GM21737 (cell line): ENCODE results near the gene THEM4.

Experiments used
- ATAC-seq: cut with Tn5 transposase; IDR thresholded peaks from one replicate; pipeline ENCODE4 v1.9.1; 2021; ENCODE audit warnings: mild to moderate bottlenecking, moderate library complexity; ENCODE audit not compliant: unreplicated experiment

The THEM4 gene

DNA sequence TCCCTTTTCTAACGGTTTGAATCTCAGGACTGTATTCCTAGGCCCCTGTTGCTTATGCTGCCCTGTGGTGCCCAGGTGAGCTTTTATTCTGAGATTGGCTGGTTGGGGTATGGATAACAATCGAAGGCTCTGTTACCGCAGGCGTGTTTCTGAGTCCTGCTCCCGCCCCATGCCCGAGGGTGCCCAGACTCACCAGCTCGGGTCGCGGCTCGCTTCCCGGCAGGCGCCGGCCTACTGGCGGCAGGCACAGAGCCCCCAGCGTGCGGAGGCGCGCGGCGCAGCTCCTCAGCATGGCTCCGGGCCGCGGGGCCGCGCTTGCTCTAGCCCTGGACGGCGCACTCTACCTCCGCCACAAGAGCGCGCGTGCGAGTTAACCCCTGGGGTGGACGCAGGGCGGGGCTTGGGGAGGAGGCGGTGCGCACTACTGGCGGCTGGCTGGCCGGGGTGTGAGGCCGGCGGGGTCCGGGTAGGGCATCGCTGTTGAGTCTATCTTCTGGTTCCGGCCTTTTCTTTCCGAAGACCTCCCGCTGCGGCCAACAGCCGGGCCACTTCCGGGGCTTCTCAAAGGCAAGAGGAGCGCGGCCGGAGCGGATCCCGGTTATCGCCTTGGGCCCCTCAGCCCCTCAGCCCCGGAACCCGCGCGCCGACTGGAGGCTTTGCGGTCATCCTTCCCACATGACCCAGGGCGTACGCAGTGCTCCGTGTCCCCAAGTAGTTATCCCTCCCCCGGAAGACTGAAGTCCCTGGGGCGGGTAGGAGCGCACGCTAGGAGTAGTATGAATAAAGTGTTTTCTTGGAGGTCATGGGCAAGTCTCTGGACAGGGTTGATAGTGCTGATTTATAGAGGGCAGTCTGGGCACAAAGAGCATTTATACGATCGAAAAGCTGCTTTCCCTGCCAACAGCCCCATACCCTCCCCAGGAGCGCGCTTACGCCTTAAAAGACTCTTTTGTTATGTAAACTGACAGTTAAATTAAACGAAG is at the start of gene THEM4:
Gene THEM4 (minus strand): TSS at position 345 of the 983 bp plus-strand sequence. CDS start 53 bp downstream, at position 292.
- peak; percentile 94 for ATAC-seq

DNA sequence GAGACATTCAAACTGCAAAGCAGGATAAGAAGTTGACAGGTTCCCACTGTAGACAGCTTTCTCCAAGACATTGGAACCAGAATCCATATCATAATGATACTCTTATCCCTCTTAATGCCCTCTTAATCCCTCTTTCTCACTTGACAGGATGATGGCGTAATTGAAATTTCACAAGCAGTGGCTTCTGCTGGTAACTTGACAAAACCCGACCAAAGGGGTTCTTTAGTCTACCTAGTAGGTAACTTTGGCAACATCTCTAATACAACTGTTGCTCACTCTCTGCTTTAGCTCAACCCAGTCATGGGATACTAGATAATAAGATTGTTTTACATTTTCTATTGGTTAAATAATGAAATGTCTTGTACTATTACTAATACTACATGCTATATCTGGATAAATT is 49.6 kb upstream of the THEM4 start:
- ATAC-seq, result no peak

DNA sequence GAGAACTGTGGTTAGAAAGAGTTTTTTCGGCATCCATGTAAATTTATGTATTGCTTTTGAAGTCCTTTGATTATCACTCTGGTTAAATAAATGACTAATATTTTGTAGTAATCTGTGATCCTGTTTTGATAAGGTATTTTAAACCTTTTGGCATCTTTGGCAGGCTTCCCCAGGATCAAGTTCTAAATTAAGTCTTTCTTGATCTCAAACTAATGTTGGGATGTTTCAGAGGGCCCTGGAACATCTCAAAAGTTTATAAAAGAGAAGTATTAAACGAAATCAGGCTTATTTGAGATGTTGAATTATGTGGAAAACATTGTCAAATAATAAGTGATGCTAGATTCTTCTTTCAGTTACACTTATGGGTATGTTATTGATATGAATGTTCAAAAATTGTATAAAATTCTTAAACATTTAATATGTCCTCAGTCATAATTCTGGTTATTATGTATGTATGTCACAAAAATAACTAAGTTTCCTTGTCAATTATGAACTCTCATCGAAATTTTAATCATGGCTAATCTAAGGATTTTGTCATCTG is 47.7 kb upstream of the THEM4 start:
- no peak for ATAC-seq

DNA sequence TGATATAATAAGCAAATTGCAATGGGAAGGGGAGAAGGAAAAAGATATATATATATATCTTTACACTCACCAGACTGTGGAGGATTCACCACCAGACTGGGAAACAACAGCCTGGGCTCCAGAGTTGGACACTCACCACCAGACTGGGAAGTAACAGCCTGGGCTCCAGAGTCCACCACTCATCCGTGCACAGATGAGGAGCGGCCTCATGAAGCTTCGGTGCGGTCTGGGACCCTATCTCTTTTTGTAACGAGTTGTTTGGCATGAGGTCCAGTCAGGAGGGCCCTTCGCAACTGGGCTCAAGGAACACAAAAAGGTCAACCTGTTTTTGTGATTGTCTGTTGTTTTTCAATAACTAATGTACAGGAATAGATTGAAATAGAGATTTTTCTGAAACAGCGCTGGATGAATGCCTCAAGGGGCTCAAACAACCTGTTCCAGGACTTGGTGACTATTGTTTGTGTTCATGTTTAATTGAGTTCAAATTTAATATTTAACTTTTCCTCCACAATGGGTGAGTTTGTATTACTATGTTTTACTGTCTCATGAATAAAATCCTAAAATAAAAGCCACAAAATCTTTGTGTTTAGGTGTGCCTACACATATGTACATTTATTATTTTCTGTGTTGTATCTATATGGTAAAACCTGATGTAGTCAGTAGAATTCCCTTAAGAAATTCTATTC is 44.2 kb upstream of the THEM4 start:
- ATAC-seq, result no peak

DNA sequence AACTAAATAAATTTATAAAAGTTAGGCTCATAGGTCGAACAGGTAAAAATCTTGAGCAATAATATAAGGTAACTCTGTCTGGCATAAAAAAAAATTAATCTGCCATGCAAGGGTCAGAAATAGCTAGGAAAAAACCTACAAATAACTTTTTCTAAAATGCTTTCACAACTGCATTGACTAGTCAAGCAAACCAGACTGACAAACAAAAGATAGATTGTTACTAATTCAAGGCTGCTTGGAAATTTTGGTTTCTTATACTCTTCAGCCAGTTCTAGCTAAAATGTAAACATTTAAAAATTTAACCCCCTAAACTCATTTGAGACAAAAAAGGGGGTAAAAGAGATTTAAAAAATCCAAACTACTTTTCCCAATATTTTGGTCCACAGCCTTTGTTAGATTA is 43.5 kb upstream of the THEM4 start:
- ATAC-seq, result no peak

DNA sequence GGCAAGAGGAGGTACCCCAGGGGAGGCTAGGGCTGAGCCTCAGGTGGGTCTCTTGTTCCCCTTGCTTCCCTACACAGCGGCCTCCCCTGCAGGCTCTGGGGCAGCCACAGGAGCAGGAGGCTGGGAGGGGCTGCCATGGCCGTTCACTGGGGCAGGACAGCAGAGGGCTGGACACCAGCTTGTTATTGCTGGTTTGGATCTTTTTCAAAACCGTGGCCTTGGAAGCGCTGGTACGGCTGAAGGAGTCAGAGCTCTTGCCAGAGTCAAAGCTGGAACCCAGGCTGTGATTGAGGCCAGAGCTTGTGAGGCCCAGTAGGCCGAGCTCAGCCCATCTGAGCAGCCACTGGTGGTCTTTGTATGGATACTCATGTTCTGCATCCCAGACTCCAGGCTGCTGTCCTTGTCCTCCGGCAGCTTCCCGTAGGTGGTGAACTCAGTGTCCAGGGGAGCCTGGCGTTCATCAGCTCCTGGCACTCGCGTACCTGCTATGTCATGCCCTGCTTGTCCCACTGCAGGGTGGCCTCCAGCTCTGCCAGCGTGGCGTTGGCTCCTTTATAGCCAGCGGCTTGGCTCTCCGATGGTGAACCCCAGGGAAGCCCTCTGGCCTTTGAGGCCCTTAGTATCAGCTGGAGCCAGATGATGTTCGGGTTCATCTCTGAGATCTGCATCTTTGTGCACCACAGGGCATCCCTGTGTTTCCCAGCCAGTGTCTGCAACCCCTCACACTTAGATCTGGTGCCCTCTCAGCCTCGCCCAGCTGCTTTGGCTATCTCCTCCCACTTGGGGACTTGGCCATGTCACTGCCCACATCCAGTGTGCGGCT is 40.3 kb upstream of the THEM4 start:
- ATAC-seq, result no peak

DNA sequence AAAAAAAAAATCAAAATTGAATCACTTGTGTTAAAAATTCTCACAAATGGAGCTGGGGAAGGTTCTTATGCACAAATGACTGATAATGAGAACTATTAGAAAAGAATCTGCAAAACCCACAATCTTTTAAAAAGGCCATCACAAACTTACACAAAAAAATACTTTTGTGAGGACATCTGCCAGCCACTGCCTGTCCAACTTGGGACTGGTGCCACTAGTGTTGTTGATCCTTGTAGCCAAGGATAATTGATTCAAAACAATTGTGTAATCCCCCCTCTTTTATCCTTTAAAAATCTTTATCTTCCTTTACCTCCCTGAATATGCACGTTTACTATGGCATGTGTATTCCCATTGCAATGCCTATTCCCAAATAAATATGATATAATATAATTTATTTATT is 39.2 kb upstream of the THEM4 start:
- ATAC-seq, result no peak

DNA sequence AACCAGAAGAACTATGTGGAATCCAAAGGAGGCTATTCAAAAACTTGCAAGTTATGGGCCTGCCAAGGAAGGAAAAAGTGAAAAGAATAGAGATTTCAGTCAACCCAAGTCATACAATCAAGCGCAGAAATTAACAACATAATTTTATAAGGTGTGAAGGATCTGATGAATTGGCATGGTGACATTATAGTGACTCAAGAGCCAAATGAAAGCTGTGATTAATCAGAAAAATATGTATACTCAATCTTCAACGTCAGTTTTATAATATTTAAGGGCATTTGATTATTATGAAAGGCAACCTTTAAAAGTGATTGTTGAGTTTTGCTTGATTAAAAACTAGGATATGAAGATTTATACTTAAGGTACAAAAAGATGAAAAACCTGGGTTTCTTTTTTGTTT is 37.8 kb upstream of the THEM4 start:
- no peak for ATAC-seq

DNA sequence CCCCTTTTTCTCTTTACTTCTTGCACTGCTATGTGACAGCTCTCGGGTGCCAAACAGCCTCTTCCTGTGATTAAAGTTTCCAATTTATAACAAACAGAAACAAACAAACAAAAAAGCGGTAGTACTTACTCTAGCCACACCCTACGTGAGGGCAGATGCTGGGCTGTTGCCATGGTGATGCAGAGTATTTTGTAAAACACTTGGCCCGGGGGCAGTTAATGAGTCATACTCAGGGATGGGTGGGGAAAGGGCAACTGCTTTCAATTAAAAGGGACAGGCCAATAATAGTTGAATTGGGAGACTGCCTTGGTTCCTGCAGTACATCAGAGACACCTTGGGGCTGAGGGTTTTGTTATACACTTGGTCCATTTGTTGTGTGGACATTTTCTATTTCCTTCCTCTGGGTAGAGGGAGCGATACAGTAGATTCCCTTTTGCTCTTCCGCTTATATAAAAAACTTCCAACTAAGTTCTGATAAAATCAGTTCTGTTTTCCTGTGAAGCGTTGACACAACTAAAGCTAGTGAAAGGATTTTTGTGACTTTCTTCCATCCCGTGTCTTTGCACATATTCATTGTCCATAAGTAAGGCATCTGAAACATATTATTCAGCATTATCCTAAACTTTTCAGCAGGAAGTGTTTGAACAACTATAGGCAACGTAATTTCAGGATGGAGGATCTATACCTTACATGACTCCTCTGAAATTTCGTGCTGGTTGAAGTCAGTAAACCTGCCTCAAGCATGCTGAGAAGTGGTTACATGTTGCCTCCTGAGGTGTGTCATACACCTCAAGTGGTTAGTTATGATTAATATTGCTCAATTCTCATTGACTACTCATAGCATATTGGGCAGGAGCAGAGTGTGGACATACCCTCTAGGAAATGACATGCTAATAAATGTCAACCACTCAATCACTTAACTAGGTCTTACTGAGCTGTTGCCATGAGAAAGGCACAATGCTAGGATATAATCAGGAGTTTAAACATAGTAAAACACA is 36.7 kb upstream of the THEM4 start:
- no peak for ATAC-seq

DNA sequence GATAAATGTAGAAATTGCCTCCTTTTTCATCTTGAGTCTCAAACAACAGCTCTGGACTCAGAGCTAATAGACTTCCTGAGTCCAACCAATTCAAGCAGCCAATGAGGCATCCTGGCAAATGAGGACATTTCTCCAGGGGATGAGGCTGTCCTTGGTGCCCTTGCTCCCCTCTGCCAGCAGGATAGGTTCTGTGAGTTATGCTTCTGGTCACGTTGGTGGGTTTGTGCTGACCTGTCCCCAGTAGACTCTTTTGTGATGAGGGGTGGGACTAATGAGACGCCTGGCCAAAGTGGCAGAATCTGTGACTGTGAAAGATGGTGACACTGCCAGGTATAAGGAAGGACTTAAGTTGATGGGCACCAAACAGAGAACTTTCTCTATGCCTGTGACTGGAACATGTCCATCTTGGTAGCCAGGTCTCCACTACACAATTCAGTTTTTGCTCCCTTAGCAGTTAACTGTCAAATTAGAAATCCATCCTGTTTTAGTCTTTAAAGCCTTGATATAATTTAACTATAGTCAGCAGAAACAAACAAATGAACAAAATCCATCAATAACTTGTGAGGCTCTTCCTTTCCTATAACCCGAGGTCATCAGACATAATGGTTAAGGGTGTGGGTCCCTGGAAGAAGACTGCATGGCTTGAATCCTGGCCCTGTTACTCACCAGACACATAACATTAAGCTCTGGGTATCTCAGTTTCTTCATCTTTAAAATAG is 35.7 kb upstream of the THEM4 start:
- ATAC-seq, result no peak

DNA sequence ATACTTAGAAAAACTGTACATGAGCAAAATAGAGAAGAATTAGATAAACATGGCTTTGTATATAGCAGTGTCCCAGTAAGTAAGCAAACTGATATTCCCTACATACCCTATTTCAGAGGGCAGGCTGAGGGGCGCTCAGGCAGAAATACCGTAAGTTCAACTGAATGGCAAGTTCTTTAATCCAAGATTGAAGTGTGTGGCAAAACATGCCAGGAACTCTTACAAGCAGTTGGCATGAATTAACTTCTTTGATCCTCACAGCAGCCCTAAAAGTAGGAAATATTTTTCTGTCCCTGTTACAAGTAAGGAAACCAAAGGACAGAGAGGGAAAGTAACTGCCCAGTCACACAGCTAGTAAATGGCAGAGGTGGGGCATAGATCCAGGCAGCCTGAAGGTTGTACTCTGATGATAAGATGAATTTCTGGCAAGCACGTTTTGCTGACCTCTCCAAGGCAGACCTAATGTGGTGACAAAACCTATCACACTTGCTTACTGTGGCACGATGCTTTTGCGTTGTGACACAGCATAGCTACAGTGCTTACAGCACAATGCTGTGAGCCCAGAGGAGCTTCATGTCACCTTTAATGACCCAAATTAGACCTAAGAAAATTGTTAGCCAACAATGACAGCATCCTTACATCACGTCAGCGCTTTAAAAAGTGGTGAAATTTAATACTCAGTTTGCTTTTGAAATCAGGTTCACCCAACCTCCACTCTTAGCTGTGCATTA is 35.0 kb upstream of the THEM4 start:
- no peak for ATAC-seq

DNA sequence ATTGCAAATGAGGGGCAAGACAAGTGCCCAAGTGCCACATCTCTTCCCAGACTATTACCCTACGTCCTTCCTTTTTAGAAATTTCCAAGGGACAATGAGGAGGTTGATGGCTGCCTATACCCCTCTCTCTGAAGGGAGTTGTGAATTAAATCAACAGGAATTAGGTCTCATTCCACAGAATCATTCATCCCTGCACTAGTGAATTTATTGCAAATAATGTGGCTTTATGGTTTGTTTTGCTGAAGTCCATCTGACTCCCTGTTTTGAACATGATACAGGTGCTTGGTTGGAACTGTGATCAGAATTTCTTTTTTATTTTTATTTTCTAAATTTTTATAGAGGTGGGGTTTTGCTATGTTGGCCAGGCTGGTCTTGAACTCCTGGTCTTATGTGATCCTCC is 34.3 kb upstream of the THEM4 start:
- no peak for ATAC-seq

DNA sequence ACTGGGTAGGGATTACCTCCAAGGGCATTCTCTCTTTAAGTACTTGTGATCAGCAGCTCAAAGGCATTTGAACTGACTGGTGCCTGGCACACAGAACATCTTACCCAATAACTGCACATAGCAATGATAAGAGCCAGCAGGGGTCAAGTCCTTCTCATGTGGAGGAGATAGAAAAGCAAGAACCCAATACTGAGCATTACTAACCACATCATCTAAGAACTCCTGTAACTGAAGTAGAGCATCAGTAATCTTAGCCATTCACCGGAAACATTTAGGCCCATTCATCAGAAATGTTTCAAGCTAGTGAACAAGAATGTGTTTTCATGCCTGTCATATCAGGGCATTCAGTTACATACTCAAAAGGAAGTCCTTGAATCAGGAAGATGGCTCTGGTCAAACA is 33.6 kb upstream of the THEM4 start:
- ATAC-seq, result no peak

DNA sequence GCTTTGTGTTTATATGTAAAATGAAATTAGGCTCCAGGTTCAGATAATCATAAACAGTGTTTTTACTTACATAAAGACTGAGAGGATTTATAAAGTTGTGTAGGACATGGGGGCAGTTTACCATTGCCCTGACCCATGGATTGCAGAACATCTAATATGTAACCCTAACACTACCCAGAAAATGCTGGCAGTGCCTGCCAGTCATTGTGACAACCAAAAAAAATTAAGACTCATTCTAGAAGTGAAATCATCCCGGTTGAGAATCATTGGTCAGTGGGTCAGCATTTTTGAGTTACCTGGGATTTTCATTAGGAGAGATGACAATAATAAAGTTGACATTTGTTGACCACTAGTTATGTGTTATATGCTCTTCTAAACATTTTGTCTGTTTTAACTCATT is 31.2 kb upstream of the THEM4 start:
- no peak for ATAC-seq

DNA sequence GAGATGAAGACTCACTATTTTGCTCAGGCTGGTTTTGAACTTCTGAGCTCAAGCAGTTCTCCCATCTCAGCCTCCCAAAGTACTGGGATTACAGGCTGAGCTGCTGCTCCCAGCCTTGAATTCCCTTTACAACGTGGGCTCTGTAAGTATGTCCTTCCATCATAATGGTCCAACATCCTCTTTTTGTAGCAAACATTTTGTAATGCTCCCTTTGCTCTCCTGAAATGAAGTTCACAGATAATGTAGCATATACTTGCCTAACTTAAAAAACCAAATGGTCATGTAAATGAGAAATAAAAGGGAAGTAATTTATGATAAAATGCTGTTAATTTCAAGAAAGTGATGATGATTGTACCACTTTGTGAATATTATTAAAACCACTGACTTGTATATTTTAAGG is 30.5 kb upstream of the THEM4 start:
- no peak for ATAC-seq

DNA sequence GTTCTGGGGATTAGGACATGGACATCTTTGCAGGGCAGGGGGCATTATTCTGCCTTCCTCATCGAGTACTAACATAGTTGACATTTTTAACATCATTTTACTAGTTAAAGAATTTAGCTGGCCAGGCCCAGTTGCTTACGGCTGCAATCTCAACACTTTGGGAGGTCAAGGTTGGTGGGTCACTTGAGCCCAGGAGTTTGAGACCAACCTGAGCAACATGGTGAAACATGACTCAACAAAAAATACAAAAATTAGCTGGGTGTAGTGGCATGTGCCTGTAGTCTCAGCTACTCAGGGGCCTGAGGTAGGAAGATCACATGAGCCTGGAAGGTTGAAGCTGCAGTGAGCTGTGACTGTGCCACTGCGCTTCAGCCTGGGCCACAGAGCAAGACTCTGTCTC is 29.8 kb upstream of the THEM4 start:
- no peak for ATAC-seq

DNA sequence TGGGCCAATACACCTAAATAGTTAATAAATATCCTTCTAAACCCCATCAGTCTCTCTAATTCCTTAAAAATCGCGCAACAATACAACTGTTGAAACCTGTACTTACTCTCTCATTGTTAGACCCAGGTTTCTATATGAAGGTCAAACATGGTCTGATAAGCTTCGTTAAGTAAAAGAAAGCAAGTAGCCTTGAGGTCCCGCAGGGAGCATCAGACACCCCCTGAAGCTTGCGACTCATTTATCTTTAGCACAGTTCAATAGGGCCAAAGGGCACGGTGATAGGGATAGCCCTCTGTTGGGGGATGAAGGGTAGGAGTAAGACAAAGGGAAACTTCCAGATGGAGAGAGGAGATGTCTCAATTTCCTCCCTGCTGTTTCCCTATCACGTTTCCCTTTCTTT is 27.3 kb upstream of the THEM4 start:
- no peak for ATAC-seq

DNA sequence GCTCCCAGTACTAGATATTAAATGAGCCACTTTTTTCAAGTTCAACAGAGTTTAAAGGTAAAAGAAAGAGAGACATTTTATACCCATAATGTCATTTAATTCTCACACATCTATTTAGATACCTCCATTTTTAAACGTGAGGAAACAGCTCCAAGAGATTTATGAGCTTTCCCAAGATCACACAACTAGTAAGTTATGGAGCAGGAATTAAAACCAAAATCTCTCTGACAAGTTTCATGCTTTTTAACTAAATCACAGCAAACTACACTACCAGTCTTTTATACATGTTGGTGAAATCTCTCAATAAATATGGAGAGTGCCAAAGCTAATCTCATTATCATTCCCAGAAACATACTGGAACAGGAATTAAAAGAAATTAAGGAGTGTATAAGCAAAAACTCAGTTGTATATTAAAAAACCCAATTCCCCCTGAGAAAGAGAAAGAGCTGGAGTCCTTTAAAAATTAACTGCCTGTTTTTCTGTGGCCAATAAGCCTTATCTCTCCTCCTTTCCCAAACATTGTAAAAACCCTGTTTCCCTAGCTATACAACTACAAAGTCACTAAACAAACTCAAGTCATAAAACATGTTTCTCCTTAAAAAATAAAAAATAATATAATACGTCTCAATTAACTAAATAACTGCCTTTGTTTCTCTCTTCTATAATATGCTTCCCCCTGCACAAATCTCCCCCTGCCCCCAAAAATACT is 26.7 kb upstream of the THEM4 start:
- no peak for ATAC-seq
